Inflammatory macrophage treated with lipopolysaccharide for 4 hours (primary cell): ENCODE results near the gene USE1.

Source experiments
- DNase-seq: peaks from one replicate; pipeline ENCODE4 v3.0.0-alpha.2; 2020

Gene USE1

DNA sequence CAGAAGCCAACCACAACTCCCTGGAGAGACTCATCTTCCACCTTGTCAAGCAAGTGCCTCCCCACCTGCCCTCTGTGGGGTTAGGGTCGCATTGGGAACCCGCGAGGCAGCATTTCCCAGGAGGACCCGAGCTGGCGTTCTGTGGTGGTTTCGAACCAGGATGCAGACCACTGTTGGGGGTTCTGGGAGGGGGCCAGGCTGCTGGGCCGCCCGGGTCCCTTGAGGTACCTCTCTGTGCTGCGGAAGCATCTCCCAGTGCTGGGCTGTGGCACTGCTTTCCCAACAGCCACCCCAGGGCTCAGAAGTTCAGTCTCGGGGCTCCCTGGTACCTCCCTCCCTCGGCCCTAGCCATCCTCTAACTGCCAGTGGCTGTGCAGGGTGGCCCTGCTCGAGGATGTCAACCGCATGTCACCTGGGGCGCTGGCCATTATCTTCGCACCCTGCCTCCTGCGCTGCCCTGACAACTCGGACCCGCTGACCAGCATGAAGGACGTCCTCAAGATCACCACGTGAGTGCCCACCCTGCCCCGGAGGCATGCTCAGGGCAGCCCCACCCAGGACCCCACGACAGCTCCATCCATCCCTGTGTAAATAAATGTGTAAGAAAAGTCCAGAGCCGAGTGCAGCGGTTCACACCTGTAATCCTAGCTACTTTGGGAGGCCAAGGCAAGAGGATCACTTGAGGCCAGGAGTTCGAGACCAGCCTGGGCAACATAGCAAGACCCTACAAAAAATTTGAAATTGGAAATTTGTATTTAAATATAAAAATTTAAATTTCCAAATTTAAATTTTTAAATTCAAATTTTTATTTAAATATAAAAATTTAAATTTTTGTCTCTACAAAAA, 8.2 kb upstream of the USE1 start:
- no peak for DNase-seq

DNA sequence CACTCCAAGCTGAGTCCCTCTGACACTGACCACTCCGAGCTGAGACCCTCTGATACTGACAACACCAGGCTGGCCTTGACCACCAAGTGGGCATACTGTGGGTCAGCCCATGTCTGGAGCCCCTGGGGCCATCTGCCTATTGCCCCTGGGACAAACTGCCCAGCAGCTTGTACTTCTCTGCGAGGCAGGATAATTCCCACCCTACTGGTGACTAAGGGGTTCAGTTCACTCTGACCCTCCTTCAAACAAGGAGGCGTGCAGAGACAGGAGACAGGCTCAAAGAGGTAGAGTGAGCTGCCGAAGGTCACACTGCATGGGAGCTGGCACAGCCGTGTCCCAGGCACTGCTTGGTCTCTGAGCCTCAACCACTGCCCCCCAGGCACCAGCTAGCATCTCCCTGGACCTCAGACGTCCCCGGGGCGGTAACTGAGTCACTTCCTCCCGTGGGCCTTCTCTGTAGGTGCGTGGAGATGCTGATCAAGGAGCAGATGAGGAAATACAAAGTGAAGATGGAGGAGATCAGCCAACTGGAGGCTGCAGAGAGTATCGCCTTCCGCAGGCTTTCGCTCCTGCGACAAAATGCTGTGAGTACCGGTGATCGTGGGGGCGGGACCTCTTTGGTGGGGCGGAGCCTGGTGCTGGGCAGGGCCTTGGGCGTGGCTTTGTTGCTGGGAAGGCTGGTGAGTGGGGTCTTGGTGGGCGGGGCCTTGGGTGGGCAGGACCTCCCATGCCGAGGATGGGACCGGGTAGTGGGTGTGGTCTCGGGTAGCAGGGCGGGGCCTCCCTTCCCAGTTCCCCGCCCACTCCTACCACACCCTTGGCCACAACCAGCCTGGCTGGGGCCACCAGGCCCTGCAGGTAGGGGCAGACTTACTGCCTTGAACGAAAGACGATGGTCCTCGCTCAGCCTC, 5.8 kb upstream of the USE1 start:
- peak; percentile 35 for DNase-seq

DNA sequence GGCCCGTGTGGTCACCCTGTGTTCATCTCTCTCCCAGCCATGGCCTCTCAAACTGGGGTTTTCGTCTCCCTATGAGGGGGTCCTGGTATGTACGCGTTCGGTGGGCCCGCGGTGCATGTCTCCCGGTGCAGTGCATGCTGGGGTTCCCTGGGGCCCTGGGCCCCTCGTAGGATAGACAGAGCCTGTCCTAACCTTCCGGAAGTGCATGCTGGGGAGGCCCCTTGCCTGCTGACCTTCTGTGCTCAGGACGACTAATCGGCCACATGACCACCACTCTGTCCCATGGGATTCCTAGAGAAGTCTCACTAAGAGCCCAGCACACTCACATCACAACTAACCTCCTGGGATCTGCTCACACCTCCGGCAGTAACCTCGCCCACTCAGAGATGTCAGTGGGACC, 4.9 kb upstream of the USE1 start:
- DNase-seq: no peak

DNA sequence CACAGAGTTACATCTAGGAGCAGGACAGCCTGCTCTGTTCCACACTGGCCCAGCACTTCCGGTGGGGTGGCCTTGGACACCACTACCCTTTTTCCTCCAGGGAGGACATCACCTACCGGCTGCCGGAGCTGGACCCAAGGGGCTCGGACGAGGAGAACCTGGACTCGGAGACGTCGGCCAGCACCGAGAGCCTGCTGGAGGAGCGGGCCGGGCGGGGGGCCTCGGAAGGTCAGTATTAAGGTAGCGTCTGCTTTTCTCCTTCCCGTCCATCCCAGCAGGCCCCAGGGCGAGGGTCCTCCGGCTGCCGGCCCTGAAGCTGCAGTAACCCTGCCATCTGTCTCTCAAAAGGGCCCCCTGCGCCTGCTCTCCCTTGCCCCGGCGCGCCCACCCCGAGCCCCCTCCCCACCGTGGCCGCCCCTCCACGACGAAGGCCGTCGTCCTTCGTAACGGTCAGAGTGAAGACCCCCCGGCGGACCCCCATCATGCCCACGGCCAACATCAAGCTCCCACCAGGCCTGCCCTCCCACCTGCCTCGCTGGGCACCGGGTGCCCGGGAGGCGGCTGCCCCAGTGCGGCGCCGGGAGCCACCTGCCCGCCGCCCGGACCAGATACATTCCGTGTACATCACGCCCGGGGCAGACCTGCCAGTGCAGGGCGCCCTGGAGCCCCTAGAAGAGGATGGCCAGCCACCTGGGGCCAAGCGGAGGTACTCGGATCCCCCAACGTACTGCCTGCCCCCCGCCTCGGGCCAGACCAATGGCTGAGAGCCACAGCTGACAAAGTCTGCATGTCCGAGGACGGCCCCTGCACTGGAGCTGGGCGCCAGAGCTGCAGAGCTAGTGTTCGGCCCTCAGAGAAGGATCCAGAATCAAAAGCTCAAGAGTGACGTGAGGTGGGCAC, 3.4 kb upstream of the USE1 start:
- DNase-seq: no peak

DNA sequence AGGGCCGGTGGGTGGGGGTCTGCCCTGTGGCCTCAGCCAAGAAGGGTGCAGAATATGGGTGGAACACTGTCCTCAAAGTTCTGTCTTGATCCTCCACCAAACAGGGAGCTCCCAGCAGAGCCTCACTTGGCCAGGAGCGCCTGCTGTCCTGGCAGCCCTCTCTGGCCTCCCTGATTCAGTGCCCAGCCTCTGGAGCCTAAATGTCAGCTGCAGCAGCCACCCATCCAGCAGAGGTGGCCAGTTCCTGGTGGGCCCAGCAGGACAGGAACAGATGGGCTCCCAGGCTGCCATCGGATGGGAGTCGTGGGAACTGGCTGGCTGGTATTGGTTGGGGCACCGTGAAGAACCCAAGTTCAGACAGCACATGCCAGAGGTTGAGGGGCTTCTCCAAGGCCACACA, 1.8 kb upstream of the USE1 start:
- DNase-seq: no peak

DNA sequence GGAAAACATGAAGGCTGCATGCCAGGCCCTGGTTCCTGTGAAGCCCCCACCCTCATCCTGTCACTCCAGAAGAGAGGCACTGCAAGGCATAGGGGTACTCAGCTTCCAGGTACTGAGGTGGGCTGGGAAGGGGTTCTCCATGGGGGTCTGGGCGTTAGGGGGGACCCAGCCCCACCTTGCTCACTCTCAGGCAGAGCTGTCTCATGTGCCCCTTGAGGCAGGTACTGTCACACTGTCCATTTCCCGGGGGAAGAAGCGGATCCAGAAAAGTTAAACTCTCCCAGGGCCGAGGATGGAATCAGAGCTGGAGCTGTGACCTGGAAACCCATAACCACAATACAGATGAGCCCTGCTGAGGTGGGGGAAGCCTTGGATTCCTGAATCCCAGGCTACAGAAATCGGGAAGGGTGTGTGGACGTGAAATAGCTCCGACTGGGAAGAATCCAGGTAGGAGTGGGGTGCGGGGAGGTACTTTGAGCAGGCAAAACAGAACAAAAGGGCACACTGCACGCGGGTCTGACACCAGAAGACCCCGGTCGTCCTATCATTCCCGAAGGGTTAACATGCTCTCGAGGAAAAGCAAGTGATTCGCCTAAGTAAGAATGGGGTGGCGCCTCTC, 540 bp upstream of the USE1 start:
- no peak for DNase-seq

DNA sequence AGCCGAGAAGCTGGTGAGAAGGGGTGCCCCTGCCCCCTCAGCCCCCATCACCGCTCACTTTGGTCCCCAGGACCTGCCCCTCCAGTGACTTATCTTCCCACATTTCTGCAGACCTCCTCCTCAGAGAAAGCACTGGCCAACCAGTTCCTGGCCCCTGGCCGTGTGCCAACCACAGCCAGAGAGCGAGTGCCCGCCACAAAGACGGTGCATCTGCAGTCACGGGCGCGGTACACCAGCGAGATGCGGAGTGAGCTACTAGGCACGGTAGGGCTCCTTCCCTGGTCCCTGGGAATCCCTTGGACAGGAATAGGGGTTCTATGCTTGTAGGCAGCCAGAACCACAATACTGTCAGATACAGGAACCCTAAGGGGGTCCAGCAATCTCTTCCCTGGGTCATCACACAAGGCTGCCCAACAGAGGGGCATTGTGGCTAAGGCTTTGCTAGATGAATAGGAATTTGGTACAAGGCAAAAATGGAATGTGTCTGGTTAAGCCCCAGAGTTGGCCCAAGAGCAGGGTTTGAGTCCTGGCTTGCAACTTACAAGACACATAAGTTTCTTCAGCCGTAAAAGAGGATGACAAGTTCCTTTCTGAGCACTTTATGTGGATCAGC, 1.0 kb downstream of the USE1 start:
- DNase-seq: no peak

DNA sequence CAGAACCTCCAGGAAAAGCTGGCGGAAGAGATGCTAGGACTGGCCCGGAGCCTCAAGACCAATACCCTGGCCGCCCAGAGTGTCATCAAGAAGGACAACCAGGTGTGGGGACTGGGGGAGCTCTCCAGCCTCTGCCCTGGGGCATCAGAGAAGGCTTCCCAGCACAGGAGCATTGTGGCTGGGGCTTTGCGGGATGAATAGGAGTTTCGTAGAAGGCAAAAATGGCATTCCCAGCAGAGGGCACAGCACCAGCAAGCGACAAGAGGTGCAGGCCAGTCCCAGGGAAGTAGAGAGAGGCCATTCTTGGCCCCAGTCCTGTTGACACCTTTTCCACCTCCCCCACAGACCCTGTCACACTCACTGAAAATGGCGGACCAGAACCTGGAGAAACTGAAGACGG, 4.1 kb downstream of the USE1 start:
- DNase-seq: no peak

DNA sequence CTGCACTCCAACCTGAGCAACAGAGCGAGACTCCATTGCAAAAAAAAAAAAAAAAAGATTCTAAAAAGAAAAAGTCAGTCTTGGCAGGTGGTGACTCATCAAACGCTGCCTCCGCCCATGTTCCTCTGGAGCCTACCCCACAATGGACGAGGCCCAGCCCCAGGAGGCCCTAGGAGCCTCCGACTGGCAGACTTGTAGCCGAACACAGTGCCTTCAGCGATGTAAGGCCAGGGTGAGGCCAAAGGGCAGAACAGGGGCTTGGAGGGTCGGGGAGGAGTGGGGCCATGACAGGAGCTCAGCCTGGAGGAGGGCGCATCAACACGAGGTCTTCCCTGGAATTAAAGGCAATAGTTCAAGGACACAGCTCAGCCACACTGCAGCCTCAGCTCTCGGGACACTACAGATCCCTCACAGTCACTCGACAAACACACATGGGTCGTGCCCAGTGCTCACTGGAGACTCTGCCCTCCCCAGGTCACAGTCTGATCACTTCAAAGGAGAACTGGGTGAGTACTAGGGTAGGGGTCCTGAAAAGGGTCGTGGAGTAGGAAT, 5.1 kb downstream of the USE1 start:
- DNase-seq: peak; percentile 53

DNA sequence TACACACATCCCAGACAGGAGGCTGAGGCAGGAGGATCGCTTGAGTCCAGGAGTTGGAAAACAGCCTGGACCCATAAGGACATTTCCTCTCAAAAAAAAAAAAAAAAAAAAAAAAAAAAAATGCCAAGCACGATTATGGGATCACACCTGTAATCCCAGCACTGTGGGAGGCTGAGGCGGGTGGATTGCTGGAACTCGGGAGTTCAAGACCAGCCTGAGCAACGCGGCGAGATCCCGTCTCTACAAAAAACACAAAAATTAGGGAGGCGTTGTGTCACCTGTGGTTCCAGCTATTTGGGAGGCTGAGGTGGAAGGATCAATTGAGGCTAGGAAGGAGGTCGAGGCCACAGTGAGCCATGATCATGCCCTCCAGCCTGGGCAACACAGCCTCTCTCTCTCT, 9.9 kb downstream of the USE1 start:
- no peak for DNase-seq

DNA sequence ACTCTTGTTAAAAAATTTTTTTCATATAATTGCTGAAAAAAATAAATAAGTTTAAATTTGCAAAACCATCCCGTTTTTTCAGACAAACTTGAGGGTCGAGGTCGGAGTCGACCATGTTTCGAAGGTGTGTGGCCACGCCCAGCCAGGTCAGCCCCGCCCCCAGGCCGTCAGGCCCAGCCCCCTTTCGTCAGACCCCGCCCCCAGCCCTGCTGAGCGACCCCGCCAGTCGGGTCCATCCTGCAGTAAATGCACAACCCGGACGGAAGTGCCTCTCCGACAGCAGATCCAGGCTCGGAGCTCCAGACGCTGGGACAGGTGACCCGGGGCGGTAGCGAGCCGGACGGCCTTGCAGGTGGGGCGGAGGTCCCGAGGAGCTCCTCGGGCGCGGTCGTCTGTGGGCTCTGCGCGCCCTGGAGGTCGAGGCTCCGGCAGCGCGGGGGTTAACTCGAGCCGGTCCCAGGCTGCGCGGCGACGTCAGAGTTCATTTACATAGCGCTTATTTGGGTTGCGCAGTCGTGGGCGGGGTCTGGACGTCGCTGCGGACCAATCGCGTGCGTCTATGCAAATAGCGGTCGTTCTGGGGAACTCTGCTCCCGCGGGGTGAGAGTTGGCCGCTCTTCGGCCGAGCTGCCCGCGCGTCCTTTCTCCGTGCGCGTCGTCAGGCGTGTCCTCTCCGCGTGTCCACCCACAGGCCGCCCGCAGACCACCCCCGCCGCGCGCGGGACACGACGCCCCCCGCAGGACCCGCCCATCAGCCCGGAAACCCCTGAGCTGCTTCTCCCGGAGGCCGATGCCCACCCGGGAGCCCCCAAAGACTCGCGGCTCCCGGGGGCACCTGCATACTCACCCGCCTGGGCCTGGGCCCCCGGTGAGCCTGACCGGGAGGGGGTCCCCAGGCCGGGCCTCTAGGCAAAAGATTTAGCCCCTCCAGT, 11.1 kb downstream of the USE1 start, which contains the start of gene OCEL1:
TSS of gene OCEL1 (plus strand) at position 225 of the 932 bp plus-strand sequence. CDS start at position 247, 22 bp downstream.
- DNase-seq: peak; percentile 100

DNA sequence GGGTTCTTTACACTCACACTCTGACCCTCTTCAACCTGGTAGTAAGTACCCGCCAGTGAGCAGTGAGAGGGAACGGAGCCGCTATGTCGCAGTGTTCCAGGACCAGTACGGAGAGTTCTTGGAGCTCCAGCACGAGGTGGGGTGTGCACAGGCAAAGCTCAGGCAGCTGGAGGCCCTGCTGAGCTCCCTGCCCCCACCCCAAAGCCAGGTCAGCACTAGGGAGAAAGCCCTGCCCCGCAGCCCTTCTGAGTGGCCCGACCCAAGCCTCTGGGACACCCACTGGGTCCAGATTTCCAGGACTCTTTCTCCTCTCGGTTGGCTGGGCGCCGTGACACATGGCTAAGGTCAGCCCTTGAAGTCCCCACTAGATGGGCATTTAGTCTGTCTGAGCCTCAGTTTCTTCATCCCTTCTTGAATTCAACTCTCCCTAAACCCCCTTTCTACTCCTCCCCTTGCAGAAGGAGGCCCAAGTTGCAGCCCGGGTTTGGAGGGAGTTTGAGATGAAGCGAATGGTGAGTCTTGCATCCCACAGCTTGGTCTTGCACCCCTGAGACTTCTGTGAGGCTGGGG, 12.7 kb downstream of the USE1 start:
- DNase-seq: no peak

DNA sequence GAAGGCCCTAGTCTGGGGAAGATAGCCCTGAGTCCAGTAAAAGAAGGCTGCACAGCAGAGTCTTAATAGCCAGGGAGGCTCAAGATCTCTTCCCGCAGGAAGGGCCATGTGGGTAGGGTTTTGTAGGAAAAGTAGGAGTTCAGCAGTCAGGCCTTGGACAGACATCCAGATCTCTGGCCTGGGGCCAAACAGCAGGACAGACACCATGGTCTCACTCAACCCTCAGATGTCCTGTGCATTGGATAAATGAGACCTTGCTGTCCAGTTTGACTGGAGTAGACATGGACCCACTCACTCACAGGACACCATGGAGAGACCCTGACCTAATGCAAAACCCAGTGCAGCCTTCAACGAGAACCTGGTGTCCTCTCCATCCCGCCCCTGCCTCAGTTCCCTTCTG, 14.7 kb downstream of the USE1 start:
- DNase-seq: no peak

DNA sequence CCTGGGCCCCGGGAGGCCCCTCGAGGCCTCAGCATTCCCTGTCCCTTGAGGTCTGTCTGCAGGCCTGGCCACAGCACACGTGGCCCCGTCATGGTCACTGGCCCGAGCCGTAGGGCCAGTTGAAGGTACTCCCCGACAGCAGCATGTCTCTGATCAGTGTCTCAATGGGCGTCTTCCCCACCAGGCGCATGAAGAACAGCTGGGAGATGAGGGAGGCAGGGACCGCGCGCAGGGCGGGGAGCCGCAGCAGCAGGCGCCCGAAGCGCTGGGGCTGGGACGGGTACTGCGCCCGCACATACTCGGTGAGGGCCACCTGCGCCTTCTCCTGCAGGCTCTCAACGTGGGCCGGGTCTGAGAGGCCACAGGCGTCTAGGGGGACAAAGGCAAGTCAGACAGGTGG, 17.1 kb downstream of the USE1 start:
- no peak for DNase-seq

DNA sequence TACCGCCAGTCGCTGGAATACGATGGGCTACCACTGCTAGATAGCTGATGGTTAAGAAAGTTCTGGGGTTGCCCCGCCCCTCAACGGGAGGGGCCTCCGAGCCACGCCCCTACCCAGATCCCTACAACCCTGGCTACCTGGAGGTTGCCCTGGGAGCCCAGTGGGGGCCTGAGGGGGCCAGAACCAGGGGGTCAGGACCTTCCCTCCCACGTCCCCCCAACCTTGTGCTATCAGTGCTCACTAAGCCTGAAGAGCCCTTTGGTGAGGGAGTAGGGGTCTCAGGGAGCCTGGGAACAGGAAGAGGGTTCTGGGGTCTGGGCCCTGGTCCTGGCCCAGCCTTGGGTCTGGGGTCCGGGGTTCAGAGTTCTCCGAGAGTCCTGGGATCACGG, 19.7 kb downstream of the USE1 start:
- DNase-seq: peak; percentile 46

DNA sequence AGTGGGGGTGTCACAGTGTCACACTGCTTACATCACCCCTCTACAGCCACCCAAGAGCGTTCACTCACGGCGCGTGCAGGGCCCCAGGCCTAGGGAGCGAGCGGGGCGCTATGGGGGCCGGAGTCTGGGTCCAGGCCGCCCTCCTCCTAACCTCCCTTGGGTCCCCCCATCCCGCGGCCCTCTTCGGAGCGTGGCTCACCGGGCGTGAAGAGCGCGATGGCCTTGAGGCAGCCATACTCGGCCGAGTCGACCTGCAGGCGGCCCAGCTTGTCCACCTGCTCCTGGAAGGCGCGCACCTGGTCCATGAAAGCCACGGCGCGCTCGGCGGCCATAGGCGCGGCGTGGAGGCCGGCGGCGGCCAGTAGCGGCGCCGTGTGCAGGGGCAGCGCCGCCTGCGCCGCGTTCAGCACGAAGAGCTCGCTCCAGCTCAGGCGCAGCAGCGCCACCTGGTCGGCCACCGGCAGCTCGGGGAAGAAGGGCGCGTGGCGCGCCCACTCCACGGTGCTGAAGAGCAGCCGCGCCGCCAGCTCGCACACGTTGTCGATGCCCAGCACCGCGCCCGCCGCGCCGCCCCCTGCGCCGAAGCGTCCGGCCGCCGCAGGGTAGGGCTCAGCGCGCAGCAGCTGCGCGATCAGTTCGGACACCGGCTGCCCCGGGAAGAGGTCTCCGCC, 20.3 kb downstream of the USE1 start:
- DNase-seq: peak; percentile 70

DNA sequence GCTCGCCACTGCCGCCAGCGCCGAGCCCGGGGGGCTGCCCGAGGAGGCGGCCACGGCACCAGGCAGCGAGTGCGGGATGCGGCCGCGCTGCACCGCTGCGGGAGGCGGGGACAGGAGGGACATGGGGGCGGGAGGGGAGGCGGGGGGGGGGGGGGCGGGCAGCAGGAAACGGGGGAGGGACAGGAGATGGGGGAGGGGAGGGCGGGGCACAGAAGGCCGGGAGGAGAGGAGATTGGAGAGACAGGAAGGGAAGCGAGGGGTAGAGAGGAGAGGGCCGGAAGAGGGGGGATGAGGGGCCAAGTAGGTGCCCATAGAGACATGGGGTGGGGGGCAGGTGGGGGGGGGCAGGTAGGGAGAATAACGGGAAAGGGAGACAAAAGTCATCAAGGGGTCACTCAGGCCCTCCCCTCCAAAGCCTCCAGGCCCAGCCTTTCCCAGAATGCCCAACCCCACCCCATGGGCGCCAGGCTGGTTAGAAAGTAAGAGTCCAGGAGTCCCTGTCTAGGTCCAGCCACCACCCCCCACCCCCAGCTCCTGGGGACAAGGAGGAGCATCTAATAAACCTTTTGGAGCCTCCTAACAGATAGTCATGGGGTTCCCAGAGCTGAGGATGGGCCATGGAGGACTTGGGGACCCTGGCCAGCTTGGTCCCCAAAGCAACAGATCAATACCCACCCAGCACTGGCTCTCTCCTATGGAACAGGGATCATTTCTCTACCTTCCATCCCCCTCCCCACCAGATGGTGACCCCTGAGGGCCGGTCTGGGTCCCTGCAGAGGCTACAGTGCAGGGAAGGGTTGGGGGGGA, 21.0 kb downstream of the USE1 start:
- no peak for DNase-seq

DNA sequence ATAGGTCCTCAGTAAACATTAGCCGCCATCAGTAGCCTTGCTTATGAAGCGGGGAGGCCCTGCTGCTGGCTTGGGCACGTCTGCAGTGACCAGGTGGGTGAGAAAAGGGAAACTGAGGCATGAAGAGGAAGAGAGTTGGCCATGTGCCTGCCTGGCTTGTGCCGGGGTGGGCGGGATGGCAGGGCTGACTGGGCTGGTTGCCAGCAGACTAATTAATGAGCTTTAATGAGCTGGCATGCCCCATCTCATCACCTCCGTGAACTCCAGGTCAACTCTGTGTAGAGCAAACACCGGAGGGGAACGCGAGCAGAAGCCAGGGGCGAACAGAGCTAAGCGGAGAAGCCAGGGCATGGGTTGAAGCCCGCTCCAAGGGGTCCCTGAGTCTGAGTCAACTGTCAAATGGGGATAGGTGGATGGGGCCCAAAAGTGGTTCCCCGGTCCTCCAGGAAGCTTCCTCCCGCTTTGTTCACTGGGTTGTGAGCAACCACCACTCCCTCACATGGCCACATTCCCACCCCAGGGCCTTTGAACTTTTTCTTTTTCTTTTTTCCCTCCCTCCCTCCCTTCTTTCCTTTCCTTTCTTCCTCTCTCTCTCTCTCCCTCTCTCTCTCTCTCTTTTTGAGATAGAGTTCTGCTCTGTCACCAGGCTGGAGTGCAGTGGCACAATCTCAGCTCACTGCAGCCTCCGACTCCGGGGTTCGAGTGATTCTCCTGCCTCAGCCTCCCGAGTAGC, 21.8 kb downstream of the USE1 start:
- DNase-seq: no peak
